HEK293 (cell line): ENCODE data around the gene SMAD9.
A peak's percentile ranks its signal among the peaks of the same experiment; 100 is the strongest.

Experiments
- CTCF ChIA-PET: fragments of 350-600 bp; formaldehyde crosslinking; extraction: SDS; loops from one replicate; lab custom pipeline; 2021; ENCODE audit warnings: antibody characterized with exemption; lab: Yijun Ruan, JAX
- POLR2A ChIA-PET: fragments of 300-600 bp; formaldehyde crosslinking; extraction: SDS; loops from one replicate; lab custom pipeline; 2020; ENCODE audit warnings: antibody characterized with exemption, inconsistent platforms; lab: Yijun Ruan, JAX
- H3K27ac ChIP-seq: fragments of 200-500 bp; sonication (Bioruptor generic); 2 replicates; pipeline ENCODE4 v1.5.1; 2014; ENCODE audit warnings: low read depth, low read length, control low read depth, inconsistent platforms; ENCODE audit errors: extremely low read depth
- H3K36me3 ChIP-seq, 2 experiments: fragments of 200-500 bp in 1 of 2; sonication (Bioruptor generic) in 1 of 2; 1 replicate in 1 of 2; 2 replicates in 1 of 2; pipeline ENCODE4 v1.5.1; 2014 to 2017; ENCODE audit warnings: inconsistent platforms in 2 of 2, low read length in 2 of 2; ENCODE audit not compliant: control insufficient read depth in 2 of 2, insufficient read depth in 1 of 2
- H3K4me1 ChIP-seq: fragments of 200-500 bp; sonication (Bioruptor generic); 2 replicates; pipeline ENCODE4 v1.5.1; 2014; ENCODE audit warnings: mild to moderate bottlenecking, low read length, inconsistent platforms; ENCODE audit not compliant: control insufficient read depth, insufficient read depth
- H3K4me3 ChIP-seq: 2 replicates; pipeline ENCODE4 v1.5.1; 2011; ENCODE audit warnings: low read depth, mild to moderate bottlenecking, control low read depth, low read length, moderate library complexity
- H3K9me3 ChIP-seq: fragments of 200-500 bp; sonication (Bioruptor generic); 2 replicates; pipeline ENCODE4 v1.5.1; 2014; ENCODE audit warnings: low read depth, low read length, inconsistent platforms; ENCODE audit not compliant: control insufficient read depth, insufficient read depth
- HOXD13 ChIP-seq: sonication (generic); formaldehyde crosslinking; IDR thresholded peaks from 2 replicates; pipeline ENCODE4 v1.8.0; 2022; ENCODE audit warnings: missing genetic modification reagents, borderline replicate concordance
- PRDM1 ChIP-seq: fragments of 450-650 bp; formaldehyde crosslinking; IDR thresholded peaks from 2 replicates; pipeline ENCODE4; 2016; ENCODE audit warnings: missing biosample characterization, missing genetic modification characterization
- PRDM4 ChIP-seq: fragments of 450-650 bp; formaldehyde crosslinking; IDR thresholded peaks from 2 replicates; pipeline ENCODE4 v1.5.1; 2017; ENCODE audit warnings: missing biosample characterization, missing genetic modification characterization
- PRDM6 ChIP-seq: fragments of 450-650 bp; formaldehyde crosslinking; IDR thresholded peaks from 2 replicates; pipeline ENCODE4 v1.5.1; 2017; ENCODE audit warnings: missing biosample characterization, missing genetic modification characterization
- SCRT1 ChIP-seq: fragments of 450-650 bp; formaldehyde crosslinking; IDR thresholded peaks from 2 replicates; pipeline ENCODE4 v1.5.1; 2016; ENCODE audit warnings: missing biosample characterization, missing genetic modification characterization, borderline replicate concordance
- ZBTB20 ChIP-seq: fragments of 450-650 bp; formaldehyde crosslinking; IDR thresholded peaks from 2 replicates; pipeline ENCODE4 v1.5.1; 2016; ENCODE audit warnings: missing biosample characterization, missing genetic modification characterization
- ZBTB21 ChIP-seq: fragments of 450-650 bp; formaldehyde crosslinking; IDR thresholded peaks from 2 replicates; pipeline ENCODE4 v1.5.1; 2017; ENCODE audit warnings: missing biosample characterization, missing genetic modification characterization
- ZFP37 ChIP-seq: fragments of 450-650 bp; formaldehyde crosslinking; IDR thresholded peaks from 2 replicates; pipeline ENCODE4 v1.5.1; 2016; ENCODE audit warnings: missing biosample characterization, missing genetic modification characterization
- ZNF114 ChIP-seq: fragments of 450-650 bp; formaldehyde crosslinking; IDR thresholded peaks from 2 replicates; pipeline ENCODE4 v1.5.0; 2017; ENCODE audit warnings: missing biosample characterization, missing genetic modification characterization
- ZNF174 ChIP-seq: fragments of 450-650 bp; formaldehyde crosslinking; IDR thresholded peaks from 2 replicates; pipeline ENCODE4 v1.5.0; 2017; ENCODE audit warnings: missing biosample characterization, mild to moderate bottlenecking, missing genetic modification characterization
- ZNF37A ChIP-seq: fragments of 450-650 bp; IDR thresholded peaks from 2 replicates; pipeline ENCODE4 v1.5.1; 2018; ENCODE audit warnings: missing biosample characterization, missing genetic modification characterization
- ZNF529 ChIP-seq: fragments of 450-650 bp; formaldehyde crosslinking; IDR thresholded peaks from 2 replicates; pipeline ENCODE4 v1.5.1; 2017; ENCODE audit warnings: missing genetic modification characterization, missing biosample characterization; ENCODE audit not compliant: insufficient replicate concordance
- ZNF530 ChIP-seq: fragments of 450-650 bp; formaldehyde crosslinking; IDR thresholded peaks from 2 replicates; pipeline ENCODE4 v1.5.1; 2016; ENCODE audit warnings: low read depth, missing biosample characterization, missing genetic modification characterization
- ZNF558 ChIP-seq: fragments of 450-650 bp; formaldehyde crosslinking; IDR thresholded peaks from 2 replicates; pipeline ENCODE4 v1.5.1; 2016; ENCODE audit warnings: missing biosample characterization, missing genetic modification characterization
- ZNF654 ChIP-seq: fragments of 450-650 bp; formaldehyde crosslinking; IDR thresholded peaks from 2 replicates; pipeline ENCODE4 v1.5.1; 2016; ENCODE audit warnings: low read depth, missing biosample characterization, missing genetic modification characterization
- ZNF704 ChIP-seq: fragments of 450-650 bp; formaldehyde crosslinking; IDR thresholded peaks from 2 replicates; pipeline ENCODE4 v1.5.1; 2016; ENCODE audit warnings: missing biosample characterization, missing genetic modification characterization
- ZNF837 ChIP-seq: fragments of 450-650 bp; formaldehyde crosslinking; IDR thresholded peaks from 2 replicates; pipeline ENCODE4 v1.5.1; 2016; ENCODE audit warnings: missing biosample characterization, missing genetic modification characterization
- ZSCAN16 ChIP-seq: fragments of 450-650 bp; formaldehyde crosslinking; IDR thresholded peaks from 2 replicates; pipeline ENCODE4 v1.5.1; 2016; ENCODE audit warnings: missing biosample characterization, missing genetic modification characterization
- ZSCAN30 ChIP-seq: fragments of 450-650 bp; IDR thresholded peaks from 2 replicates; pipeline ENCODE4 v1.5.1; 2018; ENCODE audit warnings: missing biosample characterization, mild to moderate bottlenecking, missing genetic modification characterization, moderate library complexity
- TF ChIP-seq, protein P1 (sequence below): fragments of 450-650 bp; formaldehyde crosslinking; IDR thresholded peaks from 2 replicates; pipeline ENCODE4 v1.5.1; 2016; ENCODE audit warnings: missing biosample characterization, missing genetic modification characterization, low read depth
- TF ChIP-seq, protein P2 (sequence below): fragments of 450-650 bp; formaldehyde crosslinking; IDR thresholded peaks from 2 replicates; pipeline ENCODE4 v1.5.1; 2016; ENCODE audit warnings: missing biosample characterization, missing genetic modification characterization
- TF ChIP-seq, protein P3 (sequence below): fragments of 450-650 bp; formaldehyde crosslinking; IDR thresholded peaks from 2 replicates; pipeline ENCODE4 v1.5.1; 2017; ENCODE audit warnings: missing biosample characterization, missing genetic modification characterization

The SMAD9 gene

GRCh38 chr13:36912369-36912768 lies 7.7 kb downstream of the SMAD9 start:
- H3K4me1 ChIP-seq: peaks cover 11% of the 10 kb centered on the region
- ChIA-PET POLR2A (no interaction called here), CTCF (interaction anchor here (1.3 kb wide), 1 partner anchor 54 kb away, joined by 5 read pairs; no protein-coding TSS in a partner anchor)
- no peaks in the 10 kb centered on the region for H3K9me3 ChIP-seq
- H3K36me3 ChIP-seq: no peaks in the 10 kb centered on the region
- no peak overlapping the region for H3K27ac ChIP-seq
- H3K4me3 ChIP-seq: no peak overlapping the region
- TF ChIP-seq, protein P1, sequence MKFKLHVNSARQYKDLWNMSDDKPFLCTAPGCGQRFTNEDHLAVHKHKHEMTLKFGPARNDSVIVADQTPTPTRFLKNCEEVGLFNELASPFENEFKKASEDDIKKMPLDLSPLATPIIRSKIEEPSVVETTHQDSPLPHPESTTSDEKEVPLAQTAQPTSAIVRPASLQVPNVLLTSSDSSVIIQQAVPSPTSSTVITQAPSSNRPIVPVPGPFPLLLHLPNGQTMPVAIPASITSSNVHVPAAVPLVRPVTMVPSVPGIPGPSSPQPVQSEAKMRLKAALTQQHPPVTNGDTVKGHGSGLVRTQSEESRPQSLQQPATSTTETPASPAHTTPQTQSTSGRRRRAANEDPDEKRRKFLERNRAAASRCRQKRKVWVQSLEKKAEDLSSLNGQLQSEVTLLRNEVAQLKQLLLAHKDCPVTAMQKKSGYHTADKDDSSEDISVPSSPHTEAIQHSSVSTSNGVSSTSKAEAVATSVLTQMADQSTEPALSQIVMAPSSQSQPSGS (tag by site-specific recombination): no peak
- TF ChIP-seq ZNF37A (tag by site-specific recombination) (no peak), PRDM1 (no peak), ZNF654 (no peak), ZSCAN30 (tag by site-specific recombination) (no peak), ZNF529 (no peak), ZNF837 (tag by site-specific recombination) (no peak), ZBTB21 (no peak), PRDM4 (no peak)
- TF ChIP-seq, protein P2, sequence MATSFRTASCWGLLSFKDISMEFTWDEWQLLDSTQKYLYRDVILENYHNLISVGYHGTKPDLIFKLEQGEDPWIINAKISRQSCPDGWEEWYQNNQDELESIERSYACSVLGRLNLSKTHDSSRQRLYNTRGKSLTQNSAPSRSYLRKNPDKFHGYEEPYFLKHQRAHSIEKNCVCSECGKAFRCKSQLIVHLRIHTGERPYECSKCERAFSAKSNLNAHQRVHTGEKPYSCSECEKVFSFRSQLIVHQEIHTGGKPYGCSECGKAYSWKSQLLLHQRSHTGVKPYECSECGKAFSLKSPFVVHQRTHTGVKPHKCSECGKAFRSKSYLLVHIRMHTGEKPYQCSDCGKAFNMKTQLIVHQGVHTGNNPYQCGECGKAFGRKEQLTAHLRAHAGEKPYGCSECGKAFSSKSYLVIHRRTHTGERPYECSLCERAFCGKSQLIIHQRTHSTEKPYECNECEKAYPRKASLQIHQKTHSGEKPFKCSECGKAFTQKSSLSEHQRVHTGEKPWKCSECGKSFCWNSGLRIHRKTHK: no peak

- no peaks in the 10 kb centered on the region for H3K36me3 ChIP-seq
- ChIA-PET CTCF (no interaction called here), POLR2A (no interaction called here)
These were observed 9.5 kb downstream of the SMAD9 start for GRCh38 chr13:36910545-36910944.

DNA sequence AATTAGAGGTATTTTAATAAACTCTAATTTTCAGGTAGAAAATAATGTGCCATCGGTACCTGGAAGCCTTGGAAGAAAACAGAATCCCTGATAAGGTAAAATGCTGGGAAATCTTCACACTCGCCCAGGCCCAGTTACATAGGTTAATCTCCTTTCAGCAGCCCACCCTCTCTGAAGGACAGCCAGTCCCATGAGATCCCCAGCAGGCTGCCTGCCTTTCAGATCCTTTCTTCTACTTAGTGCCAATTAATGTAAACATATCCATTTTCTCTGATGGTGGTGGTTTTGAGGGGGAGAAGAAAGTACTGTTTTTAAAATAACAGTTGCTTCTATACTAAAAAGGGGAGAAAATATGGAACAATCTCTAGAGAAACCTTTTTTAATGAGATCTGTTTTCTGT lies 12.2 kb downstream of the SMAD9 start:
- H3K9me3 ChIP-seq: no peaks in the 10 kb centered on the region
- H3K4me1 ChIP-seq: peaks cover 4% of the 10 kb centered on the region; the same call in 1 of the 2 replicates
- H3K36me3 ChIP-seq: no peaks in the 10 kb centered on the region; a peak in 1 of 3 replicates
- no peak overlapping the region for H3K4me3 ChIP-seq
- no peak overlapping the region for H3K27ac ChIP-seq
- TF ChIP-seq PRDM6 (tag by site-specific recombination): peak; percentile 55
- TF ChIP-seq, protein P3, sequence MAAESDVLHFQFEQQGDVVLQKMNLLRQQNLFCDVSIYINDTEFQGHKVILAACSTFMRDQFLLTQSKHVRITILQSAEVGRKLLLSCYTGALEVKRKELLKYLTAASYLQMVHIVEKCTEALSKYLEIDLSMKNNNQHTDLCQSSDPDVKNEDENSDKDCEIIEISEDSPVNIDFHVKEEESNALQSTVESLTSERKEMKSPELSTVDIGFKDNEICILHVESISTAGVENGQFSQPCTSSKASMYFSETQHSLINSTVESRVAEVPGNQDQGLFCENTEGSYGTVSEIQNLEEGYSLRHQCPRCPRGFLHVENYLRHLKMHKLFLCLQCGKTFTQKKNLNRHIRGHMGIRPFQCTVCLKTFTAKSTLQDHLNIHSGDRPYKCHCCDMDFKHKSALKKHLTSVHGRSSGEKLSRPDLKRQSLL: no peak
- ChIA-PET POLR2A (no interaction called here), CTCF (no interaction called here)

More at GRCh38 chr13:36910545-36910944, 9.5 kb downstream of the SMAD9 start:
- H3K27ac ChIP-seq: no peak overlapping the region
- H3K9me3 ChIP-seq: no peaks in the 10 kb centered on the region
- TF ChIP-seq ZNF530 (tag by site-specific recombination) (no peak), SCRT1 (tag by site-specific recombination) (no peak), ZNF704 (tag by site-specific recombination) (no peak), ZNF114 (tag by site-specific recombination) (no peak), ZNF174 (no peak), ZNF837 (tag by site-specific recombination) (no peak), HOXD13 (CRISPR knock-in tag) (no peak), ZSCAN16 (tag by site-specific recombination) (no peak), ZNF558 (tag by site-specific recombination) (no peak), ZBTB20 (no peak), ZFP37 (no peak)
- H3K4me1 ChIP-seq: no peaks in the 10 kb centered on the region; the same call in 1 of the 2 replicates
- no peak overlapping the region for H3K4me3 ChIP-seq
